ACHN (cell line): ENCODE results near the gene LMBR1.
"Not testable (repeated sequence)": the region's sequence is repeated elsewhere in the genome, so short reads cannot be mapped to it uniquely, and the experiment has no call there.

Source experiments
- DNase-seq: peaks from one replicate; pipeline ENCODE4 v3.0.0-alpha.2; 2015
- in situ Hi-C: cut with HindIII; loops from 2 replicates; pipeline ENCODE4 v1.10.0; 2017; ENCODE audit warnings: low sequenced_read_pairs, low pct_ligation_motif_present, low pct_unique_long_range_greater_than_20kb

The LMBR1 gene, protein sequence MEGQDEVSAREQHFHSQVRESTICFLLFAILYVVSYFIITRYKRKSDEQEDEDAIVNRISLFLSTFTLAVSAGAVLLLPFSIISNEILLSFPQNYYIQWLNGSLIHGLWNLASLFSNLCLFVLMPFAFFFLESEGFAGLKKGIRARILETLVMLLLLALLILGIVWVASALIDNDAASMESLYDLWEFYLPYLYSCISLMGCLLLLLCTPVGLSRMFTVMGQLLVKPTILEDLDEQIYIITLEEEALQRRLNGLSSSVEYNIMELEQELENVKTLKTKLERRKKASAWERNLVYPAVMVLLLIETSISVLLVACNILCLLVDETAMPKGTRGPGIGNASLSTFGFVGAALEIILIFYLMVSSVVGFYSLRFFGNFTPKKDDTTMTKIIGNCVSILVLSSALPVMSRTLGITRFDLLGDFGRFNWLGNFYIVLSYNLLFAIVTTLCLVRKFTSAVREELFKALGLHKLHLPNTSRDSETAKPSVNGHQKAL

DNA sequence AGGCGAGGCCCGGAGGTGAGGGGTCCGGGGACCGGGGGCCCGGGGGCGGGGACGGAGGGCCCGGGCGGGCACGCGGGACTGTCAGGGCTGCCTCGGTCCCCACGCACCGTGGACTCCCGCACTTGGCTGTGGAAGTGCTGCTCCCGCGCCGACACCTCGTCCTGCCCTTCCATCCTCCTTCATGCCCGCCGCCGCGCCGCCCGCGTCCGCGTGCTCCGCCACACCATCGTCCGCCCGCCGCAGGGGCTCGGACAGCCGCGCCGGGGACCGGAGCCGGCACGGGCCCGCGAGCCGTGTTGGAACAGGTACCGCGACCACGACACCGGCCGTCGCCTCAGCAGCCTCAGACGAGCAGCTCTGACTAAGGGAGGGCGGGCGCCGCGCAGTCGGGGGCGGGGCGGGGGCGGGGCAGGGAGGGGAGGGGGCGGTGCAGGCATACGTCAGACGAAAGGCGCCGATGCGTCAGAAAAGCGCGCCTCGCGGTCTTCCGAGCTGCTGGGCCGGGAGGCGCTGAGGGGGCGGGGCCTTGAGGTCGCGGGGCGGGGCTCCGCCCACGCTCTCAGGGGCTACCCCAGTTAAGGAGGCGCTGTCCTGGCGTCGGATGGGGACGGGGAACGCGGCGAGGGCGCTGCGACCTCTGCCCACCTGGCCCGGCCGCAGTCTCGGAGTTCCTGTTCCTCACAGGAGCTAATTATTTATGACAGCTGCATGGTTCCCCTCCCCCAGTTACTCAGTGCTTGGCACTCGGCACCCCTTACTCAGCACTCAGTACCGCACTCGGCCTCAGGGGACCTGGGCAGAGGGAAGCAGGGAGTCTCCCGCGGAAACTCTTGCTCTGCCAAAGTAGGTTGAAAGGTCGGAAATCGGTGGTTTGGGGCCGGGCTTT is at the start of gene LMBR1:
TSS of gene LMBR1 (minus strand) at position 363 of the 886 bp plus-strand sequence. CDS start at position 173, 190 bp downstream.
- peak; percentile 97 for DNase-seq
- in situ Hi-C loops, result no loop called here

GRCh38 chr7:156942708-156943090 is 49.7 kb upstream of the LMBR1 start:
- no peak for DNase-seq
- in situ Hi-C loops, result no loop called here

DNA sequence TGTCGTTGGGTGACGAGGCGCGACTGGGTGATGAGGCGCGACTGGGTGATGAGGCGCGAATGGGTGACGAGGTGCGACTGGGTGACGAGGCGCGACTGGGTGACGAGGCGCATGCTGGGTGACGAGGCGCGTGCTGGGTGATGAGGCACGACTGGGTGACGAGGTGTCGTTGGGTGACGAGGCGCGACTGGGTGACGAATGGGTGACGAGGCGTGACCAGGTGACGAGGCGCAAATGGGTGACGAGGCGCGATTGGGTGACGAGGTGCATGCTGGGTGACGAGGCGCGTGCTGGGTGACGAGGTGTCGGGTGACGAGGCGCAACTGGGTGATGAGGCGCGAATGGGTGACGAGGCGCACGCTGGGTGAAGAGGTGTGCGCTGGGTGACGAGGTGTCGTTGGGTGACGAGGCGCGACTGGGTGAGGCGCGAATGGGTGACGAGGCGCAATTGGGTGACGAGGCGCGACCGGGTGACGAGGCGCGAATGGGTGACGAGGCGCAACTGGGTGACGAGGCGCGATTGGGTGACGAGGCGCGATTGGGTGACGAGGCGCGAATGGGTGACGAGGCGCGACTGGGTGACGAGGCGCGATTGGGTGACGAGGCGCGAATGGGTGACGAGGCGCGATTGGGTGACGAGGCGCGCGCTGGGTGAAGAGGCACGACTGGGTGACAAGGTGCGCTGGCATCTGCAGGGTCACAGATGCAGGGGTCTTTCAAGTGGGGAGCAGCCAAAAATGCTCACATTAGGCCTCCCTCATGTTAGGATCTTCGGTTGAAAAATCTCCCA is 48.6 kb upstream of the LMBR1 start:
- no peak for DNase-seq
- in situ Hi-C loops, result no loop called here

DNA sequence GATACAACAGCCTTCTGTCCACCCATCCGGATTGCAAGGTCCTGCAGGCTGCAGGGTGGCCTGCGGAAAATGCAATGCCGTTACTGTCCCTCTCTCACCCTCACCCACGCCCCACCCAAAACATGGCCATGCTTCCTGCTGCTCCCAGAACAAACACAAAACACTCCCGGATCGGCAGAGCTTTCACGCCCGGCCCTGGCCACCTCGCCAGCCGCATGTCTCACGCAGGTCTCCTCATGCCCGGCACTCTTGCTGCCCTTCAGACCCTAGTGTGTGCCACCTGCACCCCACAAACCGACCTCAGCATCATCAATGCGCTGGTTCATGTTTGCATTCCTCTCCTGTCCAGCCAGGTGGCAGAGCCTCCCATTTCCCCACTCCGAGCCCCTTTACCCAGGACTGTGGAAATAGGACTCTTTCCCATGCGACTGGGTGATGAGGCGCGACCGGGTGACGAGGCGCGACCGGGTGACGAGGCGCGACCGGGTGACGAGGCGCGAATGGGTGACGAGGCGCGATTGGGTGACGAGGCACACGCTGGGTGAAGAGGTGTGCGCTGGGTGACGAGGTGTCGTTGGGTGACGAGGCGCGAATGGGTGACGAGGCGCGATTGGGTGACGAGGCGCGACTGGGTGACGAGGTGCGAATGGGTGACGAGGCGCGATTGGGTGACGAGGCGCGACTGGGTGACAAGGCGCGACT is 47.6 kb upstream of the LMBR1 start:
- in situ Hi-C loops, result no loop called here
- DNase-seq, result no peak

- DNase-seq, in situ Hi-C loops: not testable (repeated sequence)
These were observed 43.8 kb upstream of the LMBR1 start for GRCh38 chr7:156936766-156937165.

DNA sequence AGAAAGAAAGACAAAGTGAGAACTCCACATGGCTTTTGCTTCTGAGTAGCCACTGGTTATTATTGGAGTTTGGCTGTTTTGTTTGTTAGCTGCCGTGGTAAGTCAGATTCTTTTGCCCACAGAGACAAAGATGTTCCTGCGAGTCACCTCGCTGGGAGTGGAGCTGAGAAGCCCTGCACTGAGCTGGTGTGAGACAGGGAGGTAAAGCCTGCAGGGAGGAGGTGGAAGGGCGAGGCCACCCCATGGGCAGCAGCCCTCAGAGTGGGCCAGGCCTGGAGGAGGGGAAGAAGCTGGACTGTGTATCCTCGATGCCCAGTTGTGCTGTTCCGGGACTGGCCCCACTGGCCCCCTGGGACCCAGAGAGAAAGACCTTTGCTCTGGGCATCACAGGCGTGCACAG is 42.3 kb upstream of the LMBR1 start:
- in situ Hi-C loops, result no loop called here
- no peak for DNase-seq

DNA sequence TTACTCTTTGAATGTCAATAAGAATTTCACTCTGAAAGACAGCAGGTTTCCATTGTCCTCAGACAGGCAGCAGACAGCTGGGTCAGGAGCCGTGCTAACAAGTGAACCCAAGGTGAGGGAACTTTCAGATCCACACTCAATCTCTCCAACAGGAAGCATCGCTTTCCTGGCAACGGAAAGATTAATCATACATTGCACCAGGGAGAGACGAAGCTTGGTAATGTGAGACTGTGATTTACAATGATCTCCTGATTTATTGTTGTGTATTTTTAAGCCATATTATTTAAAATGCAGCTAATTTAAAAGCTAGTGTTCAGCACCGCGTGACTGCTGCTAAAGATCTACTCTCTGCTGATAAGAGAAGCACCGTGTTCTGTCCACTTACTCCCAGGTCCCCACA is 39.0 kb upstream of the LMBR1 start:
- in situ Hi-C loops, result no loop called here

GRCh38 chr7:156929789-156930539 is 37.0 kb upstream of the LMBR1 start:
- in situ Hi-C loops, result no loop called here
- no peak for DNase-seq

More for the DNA sequence above, 39.0 kb upstream of the LMBR1 start:
- no peak for DNase-seq

DNA sequence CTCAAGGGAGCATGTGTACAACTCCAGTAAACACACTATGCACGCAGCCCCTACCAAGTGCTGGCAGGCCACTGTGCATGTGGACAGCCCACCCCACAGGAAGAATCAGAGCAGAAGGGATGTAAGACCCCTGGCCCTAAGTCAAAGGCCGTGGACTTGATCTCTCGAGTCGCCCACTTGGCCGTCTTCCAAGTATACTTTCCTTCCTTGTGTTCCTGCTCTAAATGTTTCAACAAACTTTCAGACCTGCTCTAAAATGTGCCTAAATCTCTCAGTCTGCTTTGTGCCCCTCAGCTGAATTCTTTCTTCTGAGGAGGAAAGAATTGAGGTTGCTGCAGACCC is 35.4 kb upstream of the LMBR1 start:
- in situ Hi-C loops, result no loop called here
- no peak for DNase-seq

DNA sequence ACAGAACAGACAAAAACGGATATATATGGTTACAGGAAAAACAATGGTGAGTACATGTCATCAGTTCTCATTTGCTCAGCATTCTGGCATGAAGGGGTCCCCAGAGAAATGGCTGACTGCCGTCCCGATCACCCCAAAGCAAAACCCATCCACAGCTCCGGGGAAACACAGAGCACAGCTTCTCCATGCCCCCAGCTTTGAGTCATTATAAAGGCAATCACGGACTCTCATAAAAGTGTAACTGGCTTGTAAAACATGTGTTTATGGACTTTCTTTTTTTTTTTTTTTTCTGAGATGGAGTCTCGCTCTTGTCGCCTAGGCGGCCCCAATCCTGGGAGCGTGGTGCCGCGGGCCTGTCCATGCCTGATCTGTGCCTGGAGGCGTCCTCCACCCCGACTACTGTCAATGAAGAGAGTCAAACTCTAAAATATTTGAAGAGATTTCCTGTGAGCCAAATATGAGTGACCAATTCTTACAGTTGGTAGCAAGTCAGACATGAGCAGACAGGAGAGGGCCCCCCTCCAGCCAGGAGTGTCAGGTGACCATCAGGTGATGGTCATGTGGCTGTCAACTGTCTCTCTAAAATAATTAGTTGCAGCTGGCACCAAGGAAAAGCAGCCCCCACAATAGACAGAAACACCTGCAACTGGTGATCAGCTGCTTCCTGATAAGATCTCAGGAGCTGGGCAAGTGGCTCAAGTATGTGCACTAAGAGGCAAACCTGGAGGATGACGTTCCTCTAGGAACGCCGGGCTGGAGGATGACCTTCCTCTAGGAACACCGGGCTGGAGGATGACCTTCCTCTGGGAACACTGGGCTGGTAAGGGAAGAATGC is 34.8 kb upstream of the LMBR1 start:
- no peak for DNase-seq
- in situ Hi-C loops, result no loop called here

DNA sequence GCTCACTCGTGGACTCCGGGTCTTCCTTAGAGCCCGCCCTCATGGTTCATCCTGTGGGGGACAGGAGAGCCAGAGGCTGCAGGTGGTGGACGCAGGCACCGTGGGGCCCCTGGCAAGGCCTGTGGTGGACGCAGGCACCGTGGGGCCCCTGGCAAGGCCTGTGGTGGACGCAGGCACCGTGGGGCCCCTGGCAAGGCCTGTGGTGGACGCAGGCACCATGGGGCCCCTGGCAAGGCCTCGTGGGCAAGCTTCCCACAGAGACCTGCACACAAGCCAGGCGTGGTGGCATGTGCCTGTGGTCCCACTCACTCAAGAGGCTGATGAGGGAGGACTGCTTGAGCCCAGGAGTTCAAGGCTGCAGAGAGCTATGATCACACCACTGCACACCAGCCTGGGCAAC is 32.8 kb upstream of the LMBR1 start:
- DNase-seq, in situ Hi-C loops: not testable (repeated sequence)

DNA sequence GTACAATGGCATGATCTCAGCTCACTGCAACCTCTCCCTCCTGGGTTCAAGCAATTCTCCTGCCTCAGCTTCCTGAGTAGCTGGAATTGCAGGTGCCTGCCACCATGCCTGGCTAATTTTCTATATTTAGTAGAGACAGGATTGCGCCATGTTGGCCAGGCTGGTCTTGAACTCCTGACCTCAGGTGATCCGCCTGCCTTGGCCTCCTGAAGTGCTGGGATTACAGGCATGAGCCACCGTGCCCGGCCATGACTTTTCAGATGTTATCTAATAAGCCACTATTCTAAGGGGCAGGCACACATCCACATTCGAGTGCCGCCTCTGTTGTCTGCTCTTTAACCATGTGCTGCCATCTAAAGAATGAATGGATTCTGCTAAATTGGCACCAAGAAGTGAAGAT is 29.3 kb upstream of the LMBR1 start:
- in situ Hi-C loops, DNase-seq: not testable (repeated sequence)

GRCh38 chr7:156920487-156921373 is 27.7 kb upstream of the LMBR1 start:
- in situ Hi-C loops, DNase-seq: not testable (repeated sequence)

DNA sequence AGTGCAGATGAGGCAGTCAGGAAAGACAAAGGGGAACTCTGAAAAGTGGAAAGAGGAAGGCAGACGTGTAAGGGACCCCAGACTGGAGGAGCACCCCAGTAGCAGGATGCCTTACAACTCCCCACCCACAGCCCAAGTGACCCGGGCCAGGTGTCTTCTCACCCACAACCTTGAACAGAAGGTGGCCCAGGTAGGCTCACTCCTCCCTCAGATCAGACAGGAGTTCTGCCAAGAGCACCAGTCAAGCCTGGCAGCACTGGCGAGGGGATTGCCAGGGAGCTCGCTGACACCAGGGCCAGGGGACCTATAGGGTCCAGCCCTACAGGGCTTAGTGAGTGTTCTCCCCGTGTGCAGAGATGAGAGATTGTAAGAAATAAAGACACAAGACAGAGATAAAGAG is 27.1 kb upstream of the LMBR1 start:
- in situ Hi-C loops, result no loop called here
- DNase-seq, result no peak

- in situ Hi-C loops, result no loop called here
- DNase-seq, result no peak
These were observed 26.2 kb upstream of the LMBR1 start for GRCh38 chr7:156919132-156919713.

DNA sequence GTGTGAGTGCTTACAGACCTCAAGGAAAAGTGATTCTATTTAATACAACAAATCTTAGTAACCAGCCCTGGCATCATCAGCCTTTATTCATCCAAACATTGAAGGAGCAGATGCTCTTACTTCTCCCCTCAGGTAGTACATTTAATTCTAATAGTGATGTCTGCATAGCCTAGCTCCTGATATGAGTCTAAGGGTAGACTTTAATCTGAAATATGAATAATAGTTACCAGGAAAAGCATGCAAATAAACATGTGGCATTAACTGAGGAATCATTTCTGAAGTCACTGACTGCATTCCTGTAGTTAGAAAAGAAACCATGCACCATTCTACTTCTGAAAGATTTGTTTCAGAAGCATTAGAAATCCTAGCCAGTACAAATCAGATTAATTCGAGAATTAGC is 25.7 kb upstream of the LMBR1 start:
- in situ Hi-C loops, result no loop called here
- no peak for DNase-seq
